Endothelial cell of umbilical vein (primary cell): ENCODE data around the gene FOS. TPM values are rescaled to one million over a fixed set of nuclear protein-coding genes. Genes with fewer than 3 reads are reported as not detected.

Experiments used
- BruUV-seq: library from RNA; stranded (reverse); fragments of 400-500 nt; replicated peaks from 2 replicates; lab custom pipeline; 2021; lab: Mats Ljungman, UMichigan
- CTCF ChIA-PET: fragments of 300-600, 350-600 bp; sonication (Branson Sonifier 250); formaldehyde crosslinking; loops from one replicate; lab custom pipeline; 2021; ENCODE audit warnings: antibody characterized with exemption, inconsistent platforms; lab: Charles Lee
- POLR2A ChIA-PET: fragments of 300-600, 350-600 bp; sonication (Branson Sonifier 250); formaldehyde crosslinking; loops from one replicate; lab custom pipeline; 2021; ENCODE audit warnings: antibody characterized with exemption, inconsistent platforms; lab: Charles Lee
- DNase-seq: peaks from one replicate; pipeline ENCODE4 v3.0.0-alpha.2; 2011; ENCODE audit warnings: low read depth, low spot score
- FAIRE-seq: peaks from 2 replicates; lab custom pipeline; 2011; peaks lifted over from hg19 to GRCh38; lab: Jason Lieb, UNC
- H2AFZ ChIP-seq: 2 replicates; pipeline ENCODE4 v1.6.0; 2012; ENCODE audit warnings: low read depth, low read length, control low read depth, inconsistent platforms
- H3K27ac ChIP-seq: 2 replicates; pipeline ENCODE4 v1.5.1; 2011; ENCODE audit warnings: low read depth, mild to moderate bottlenecking, control low read depth, low read length, moderate library complexity; ENCODE audit not compliant: insufficient read depth
- H3K27me3 ChIP-seq, 2 experiments: 2 replicates each; pipeline versions ENCODE4 v1.6.0 to v1.6.1; 2011; ENCODE audit warnings: low read length in 2 of 2, mixed read lengths in 1 of 2; ENCODE audit not compliant: control insufficient read depth in 2 of 2, insufficient read depth in 2 of 2
- H3K36me3 ChIP-seq, 2 experiments: 2 replicates in 1 of 2; 3 replicates in 1 of 2; pipeline ENCODE4 v1.5.1; 2011; ENCODE audit warnings: low read length in 2 of 2, mild to moderate bottlenecking in 1 of 2, moderate library complexity in 1 of 2; ENCODE audit not compliant: control insufficient read depth in 2 of 2, insufficient read depth in 2 of 2; ENCODE audit errors: extremely low read depth in 1 of 2
- H3K4me1 ChIP-seq: 3 replicates; pipeline ENCODE4 v1.5.1; 2011; ENCODE audit warnings: mild to moderate bottlenecking, low read length; ENCODE audit not compliant: control insufficient read depth, insufficient read depth; ENCODE audit errors: extremely low read depth
- H3K4me2 ChIP-seq: 2 replicates; pipeline ENCODE4 v1.6.1; 2011; ENCODE audit warnings: low read length, control low read depth, mixed read lengths; ENCODE audit not compliant: insufficient read depth
- H3K4me3 ChIP-seq, 3 experiments: fragments of 200-600 bp in 1 of 3; sonication (generic), shearing (Covaris generic) in 1 of 3; replicated peaks in 1 of 3; 2 replicates each; pipeline ENCODE4 v1.5.1; 2011 to 2016; ENCODE audit warnings: control low read depth in 3 of 3, low read length in 3 of 3, mild to moderate bottlenecking in 2 of 3, inconsistent platforms in 1 of 3, low read depth in 1 of 3, moderate library complexity in 1 of 3; ENCODE audit not compliant: insufficient read depth in 1 of 3
- H3K79me2 ChIP-seq: 2 replicates; pipeline ENCODE4 v1.6.0; 2012; ENCODE audit warnings: low read length, inconsistent platforms; ENCODE audit not compliant: control insufficient read depth, insufficient read depth
- H3K9ac ChIP-seq: replicated peaks from 2 replicates; pipeline ENCODE3; 2011; ENCODE audit warnings: low read length, control low read depth; ENCODE audit not compliant: insufficient read depth; ENCODE audit errors: extremely low read depth
- H3K9me1 ChIP-seq: replicated peaks from 3 replicates; pipeline ENCODE4 v1.6.0; 2011; ENCODE audit warnings: mild to moderate bottlenecking, low read length; ENCODE audit not compliant: control insufficient read depth, insufficient read depth; ENCODE audit errors: extremely low read depth
- H3K9me3 ChIP-seq: replicated peaks from 2 replicates; pipeline ENCODE4 v1.5.1; 2012; ENCODE audit warnings: low read length, inconsistent platforms; ENCODE audit not compliant: control insufficient read depth, insufficient read depth
- H4K20me1 ChIP-seq: replicated peaks from 2 replicates; pipeline ENCODE3; 2011; ENCODE audit warnings: mild to moderate bottlenecking, low read length; ENCODE audit not compliant: control insufficient read depth, insufficient read depth; ENCODE audit errors: extremely low read depth
- CTCF ChIP-seq, 2 donors: IDR thresholded peaks; 1 replicate in 1 of 2; 2 replicates in 1 of 2; pipeline ENCODE4 v1.5.1; 2011; ENCODE audit warnings: low read length in 2 of 2, mild to moderate bottlenecking in 2 of 2, moderate library complexity in 2 of 2, control low read depth in 1 of 2, inconsistent platforms in 1 of 2, low read depth in 1 of 2; ENCODE audit not compliant: insufficient read depth in 1 of 2; ENCODE audit errors: extremely low read depth in 1 of 2
- EZH2 ChIP-seq: IDR thresholded peaks from 2 replicates; pipeline ENCODE4 v1.6.1; 2012; ENCODE audit warnings: borderline replicate concordance, low read depth, mild to moderate bottlenecking, moderate library complexity, low read length, inconsistent platforms; ENCODE audit not compliant: severe bottlenecking
- FOS ChIP-seq: IDR thresholded peaks from 2 replicates; pipeline ENCODE4 v1.6.1; 2011; ENCODE audit warnings: mild to moderate bottlenecking, low read length, moderate library complexity, borderline replicate concordance; ENCODE audit not compliant: insufficient read depth
- GATA2 ChIP-seq: IDR thresholded peaks from 2 replicates; pipeline ENCODE4 v1.7.0; 2011; ENCODE audit warnings: low read depth, mild to moderate bottlenecking, moderate library complexity, mixed read lengths, low read length; ENCODE audit not compliant: insufficient read length, insufficient read depth
- JUN ChIP-seq: IDR thresholded peaks from 2 replicates; pipeline ENCODE4 v1.6.1; 2011; ENCODE audit warnings: borderline replicate concordance, low read depth; ENCODE audit not compliant: insufficient read length, insufficient read depth
- MAX ChIP-seq: IDR thresholded peaks from 2 replicates; pipeline ENCODE4 v1.6.1; 2011; ENCODE audit not compliant: insufficient read depth, insufficient read length
- MYC ChIP-seq: IDR thresholded peaks from one replicate; pipeline ENCODE4 v1.6.1; 2011; ENCODE audit warnings: mild to moderate bottlenecking, low read depth, low read length
- POLR2A ChIP-seq: IDR thresholded peaks from 2 replicates; pipeline ENCODE4 v1.6.1; 2012; ENCODE audit warnings: low read depth, mild to moderate bottlenecking, control low read depth, low read length
- POLR2AphosphoS5 ChIP-seq: IDR thresholded peaks from 2 replicates; pipeline ENCODE4 v1.6.1; 2012; ENCODE audit warnings: low read depth, mild to moderate bottlenecking, control low read depth, low read length, moderate library complexity; ENCODE audit not compliant: insufficient read depth
- dilution Hi-C: fragments of 300-500 bp; cut with MboI; formaldehyde crosslinking; loops from one replicate; pipeline ENCODE4 v1.15.0; 2019; ENCODE audit warnings: low sequenced_read_pairs; ENCODE audit not compliant: extremely low pct_ligation_motif_present
- intact Hi-C: fragments of 100-400 bp; cut with micrococcal nuclease; formaldehyde crosslinking; loops from one replicate; pipeline ENCODE4 v1.10.0; 2022
- polyA plus RNA-seq, 4 experiments: library from polyadenylated mRNA; depleted of rRNA in 3 of 4; stranded (reverse) in 3 of 4; unstranded in 1 of 4; fragments of >200 nt; gene quantifications; 2 replicates each; pipeline versions ENCODE4 v1.2.1 to v1.2.3, GENCODE V29; 2011 to 2012; ENCODE audit warnings: missing spikeins in 1 of 4
- total RNA-seq: library from RNA; stranded (reverse); gene quantifications from 2 replicates; pipeline ENCODE4 v1.2.3, GENCODE V29; 2021

Gene FOS
- total and polyA plus RNA-seq, 2 donors (not counting 3 experiments of a cell fraction or from before 2014, with no cell fraction given) = 9.2 to 41.6 TPM

- Histone ChIP-seq H3K9me1 (no peaks in the 10 kb centered on the region), H3K27ac (no peak overlapping the region), H3K4me2 (no peak overlapping the region), H3K9me3 (no peaks in the 10 kb centered on the region), H3K36me3 (no peaks in the 10 kb centered on the region), H3K4me3 (no peak overlapping the region), H4K20me1 (no peaks in the 10 kb centered on the region), H3K79me2 (no peaks in the 10 kb centered on the region), H3K27me3 (no peaks in the 10 kb centered on the region), H3K9ac (no peak overlapping the region), H3K4me1 (peaks cover 6% of the 10 kb centered on the region), H2AFZ (no peak overlapping the region)
- intact Hi-C loops = no loop called here
- TF ChIP-seq CTCF (IDR thresholded peaks at IDR 0.05; ENCODE audit: extremely low read depth in 1 of 2, insufficient read depth in 1 of 2, low read depth in 1 of 2, low read length in 2 of 2) (no peak), FOS (no peak), MYC (no peak)
- DNase-seq (no peak), FAIRE-seq (no peak)
- ChIA-PET CTCF (no interaction called here), POLR2A (no interaction called here)
- dilution Hi-C loops = no loop called here
- no TSS peak for BruUV-seq
Measured at GRCh38 chr14:75240781-75241180, 37.8 kb upstream of the FOS start.

GRCh38 chr14:75242546-75243273 is 35.9 kb upstream of the FOS start:
- no peaks in the 10 kb centered on the region for H3K9me1 ChIP-seq
- no peak for TF ChIP-seq CTCF (IDR thresholded peaks at IDR 0.05; ENCODE audit: extremely low read depth in 1 of 2, insufficient read depth in 1 of 2, low read depth in 1 of 2, low read length in 2 of 2)
- TF ChIP-seq FOS = no peak
- TF ChIP-seq JUN = no peak
- TF ChIP-seq POLR2AphosphoS5 = no peak
- no peak for TF ChIP-seq MAX
- TF ChIP-seq EZH2 = no peak
- TF ChIP-seq GATA2 = no peak
- TF ChIP-seq POLR2A = no peak
- TF ChIP-seq MYC = no peak
- no peak overlapping the region for H3K4me2 ChIP-seq
- no peak overlapping the region for H3K27ac ChIP-seq
- H3K27me3 ChIP-seq = no peaks in the 10 kb centered on the region
- FAIRE-seq = no peak
- POLR2A ChIA-PET = no interaction called here
- H3K4me3 ChIP-seq = no peak overlapping the region
- H3K9me3 ChIP-seq = no peaks in the 10 kb centered on the region
- no peaks in the 10 kb centered on the region for H3K79me2 ChIP-seq
- dilution Hi-C loops (no loop called here), intact Hi-C loops (no loop called here)
- no TSS peak for BruUV-seq
- CTCF ChIA-PET = no interaction called here
- no peaks in the 10 kb centered on the region for H3K36me3 ChIP-seq
- no peaks in the 10 kb centered on the region for H4K20me1 ChIP-seq
- H3K4me1 ChIP-seq = peaks cover 10% of the 10 kb centered on the region
- DNase-seq = no peak
- H2AFZ ChIP-seq = peak overlapping the region; percentile 37
- no peak overlapping the region for H3K9ac ChIP-seq
